ENCODE data around the gene SH3BP2. TPM values are rescaled to one million over a fixed set of nuclear protein-coding genes. Genes with fewer than 3 reads are reported as not detected.

The SH3BP2 gene
- total and polyA plus RNA-seq, 9 donors = 5.3 to 46.9 (median 22.7) TPM

DNA sequence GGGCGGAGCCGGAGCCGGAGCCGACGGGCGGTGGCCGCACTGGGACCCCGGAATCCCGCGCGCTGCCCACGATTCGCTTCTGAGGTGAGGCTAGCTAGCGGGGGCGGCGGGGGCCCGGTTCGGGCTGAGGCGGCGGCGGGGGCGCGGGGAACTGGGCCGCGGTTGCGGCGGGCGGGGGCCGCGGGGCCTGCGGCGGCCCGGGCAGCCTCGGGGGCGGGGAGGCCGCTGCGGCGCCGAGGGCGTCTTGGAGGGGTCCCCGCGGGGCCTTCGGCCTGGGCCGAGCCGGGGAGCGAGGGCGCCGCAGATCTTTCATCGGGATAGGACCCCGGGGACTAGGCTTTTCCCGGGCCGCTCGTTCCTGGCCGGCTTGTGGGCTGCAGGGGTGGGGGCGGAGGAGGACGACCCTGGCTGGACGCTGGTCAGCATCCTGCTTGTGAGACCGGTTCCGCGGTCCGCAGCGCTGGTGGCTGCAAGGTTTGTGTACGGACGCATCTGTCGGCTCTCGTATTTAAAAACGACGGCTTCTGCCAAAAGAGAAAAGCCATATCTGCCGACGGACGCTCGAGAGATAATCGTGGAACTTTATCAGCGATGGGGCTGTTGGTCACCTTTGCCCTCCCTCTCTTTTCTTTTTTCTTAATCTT, 51.2 kb downstream of the SH3BP2 start:
- Histone ChIP-seq H3K36me3 (no peaks in the 10 kb centered on the region), H3K9me3 (no peaks in the 10 kb centered on the region), H3K4me3 (peak overlapping the region; percentile 91), H3K4me1 (ENCODE audit: insufficient read depth) (peaks cover 11% of the 10 kb centered on the region), H3K27ac (peak overlapping the region; percentile 35 to 97), H3K27me3 (no peaks in the 10 kb centered on the region)
- no peak for TF ChIP-seq EP300 (IDR thresholded peaks at IDR 0.05)
- TF ChIP-seq POLR2A (IDR thresholded peaks at IDR 0.05) = no peak
- TF ChIP-seq, protein P1, sequence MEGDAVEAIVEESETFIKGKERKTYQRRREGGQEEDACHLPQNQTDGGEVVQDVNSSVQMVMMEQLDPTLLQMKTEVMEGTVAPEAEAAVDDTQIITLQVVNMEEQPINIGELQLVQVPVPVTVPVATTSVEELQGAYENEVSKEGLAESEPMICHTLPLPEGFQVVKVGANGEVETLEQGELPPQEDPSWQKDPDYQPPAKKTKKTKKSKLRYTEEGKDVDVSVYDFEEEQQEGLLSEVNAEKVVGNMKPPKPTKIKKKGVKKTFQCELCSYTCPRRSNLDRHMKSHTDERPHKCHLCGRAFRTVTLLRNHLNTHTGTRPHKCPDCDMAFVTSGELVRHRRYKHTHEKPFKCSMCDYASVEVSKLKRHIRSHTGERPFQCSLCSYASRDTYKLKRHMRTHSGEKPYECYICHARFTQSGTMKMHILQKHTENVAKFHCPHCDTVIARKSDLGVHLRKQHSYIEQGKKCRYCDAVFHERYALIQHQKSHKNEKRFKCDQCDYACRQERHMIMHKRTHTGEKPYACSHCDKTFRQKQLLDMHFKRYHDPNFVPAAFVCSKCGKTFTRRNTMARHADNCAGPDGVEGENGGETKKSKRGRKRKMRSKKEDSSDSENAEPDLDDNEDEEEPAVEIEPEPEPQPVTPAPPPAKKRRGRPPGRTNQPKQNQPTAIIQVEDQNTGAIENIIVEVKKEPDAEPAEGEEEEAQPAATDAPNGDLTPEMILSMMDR (IDR thresholded peaks at IDR 0.05) = no peak
- peak; percentile 57 to 73 (median 65) for DNase-seq
- intact Hi-C loops (cut with DNase I) = loop anchor here in 1 of 4 donors (5.0 to 10.0 kb wide), 2 partner anchors 91 to 582 kb away; partner anchors contain the start of gene MXD4
- WGBS, 3 donors = 0 to 1% (median 1%) methylated on average over 20 to 74 of the region's 74 CpGs

GRCh38 chr4:2846172-2846571, 53.3 kb downstream of the SH3BP2 start:
- H3K36me3 ChIP-seq = no peaks in the 10 kb centered on the region
- 80 to 87% (median 85%) methylated on average over 2 of the region's 2 CpGs for WGBS, 3 donors
- intact Hi-C loops (cut with DNase I) = loop anchor here in 1 of 4 donors (10.0 kb wide), 1 partner anchor 89 kb away; no protein-coding TSS in a partner anchor
- H3K4me3 ChIP-seq = no peak overlapping the region
- H3K9me3 ChIP-seq = no peaks in the 10 kb centered on the region
- H3K27me3 ChIP-seq = no peaks in the 10 kb centered on the region
- TF ChIP-seq, protein P1 (IDR thresholded peaks at IDR 0.05) = no peak
- TF ChIP-seq POLR2A (IDR thresholded peaks at IDR 0.05) (no peak), EP300 (IDR thresholded peaks at IDR 0.05) (no peak)
- no peak for DNase-seq
- H3K4me1 ChIP-seq (ENCODE audit: insufficient read depth) = peaks cover 17% of the 10 kb centered on the region
- no peak overlapping the region for H3K27ac ChIP-seq

DNA sequence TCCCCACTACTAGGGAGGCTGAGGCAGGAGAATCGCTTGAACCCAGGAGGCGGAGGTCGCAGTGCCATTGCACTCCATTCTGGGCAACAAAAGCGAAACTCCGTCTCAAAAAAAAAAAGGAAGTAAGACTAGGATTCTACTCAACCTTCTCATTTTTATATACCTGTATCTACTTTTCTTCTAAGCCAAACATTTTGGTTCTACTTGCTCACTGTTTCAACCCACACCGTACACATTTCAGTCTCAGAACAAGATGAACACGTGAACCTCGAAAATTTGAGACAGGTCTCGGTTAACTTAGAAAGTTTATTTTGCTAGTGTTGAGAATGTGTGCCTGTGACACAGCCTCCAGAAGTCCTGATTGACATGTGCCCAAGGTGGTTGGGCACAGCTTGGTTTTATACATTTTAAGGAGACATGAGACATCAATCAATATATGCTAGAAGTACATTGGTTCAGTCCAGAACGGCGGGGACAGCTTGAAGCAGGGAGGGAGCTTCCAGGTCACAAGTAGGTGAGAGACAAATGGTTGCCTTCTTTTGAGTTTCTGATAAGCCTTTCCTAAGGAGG, 54.5 kb downstream of the SH3BP2 start:
- H3K4me1 ChIP-seq (ENCODE audit: insufficient read depth) = peaks cover 17% of the 10 kb centered on the region
- DNase-seq = no peak

DNA sequence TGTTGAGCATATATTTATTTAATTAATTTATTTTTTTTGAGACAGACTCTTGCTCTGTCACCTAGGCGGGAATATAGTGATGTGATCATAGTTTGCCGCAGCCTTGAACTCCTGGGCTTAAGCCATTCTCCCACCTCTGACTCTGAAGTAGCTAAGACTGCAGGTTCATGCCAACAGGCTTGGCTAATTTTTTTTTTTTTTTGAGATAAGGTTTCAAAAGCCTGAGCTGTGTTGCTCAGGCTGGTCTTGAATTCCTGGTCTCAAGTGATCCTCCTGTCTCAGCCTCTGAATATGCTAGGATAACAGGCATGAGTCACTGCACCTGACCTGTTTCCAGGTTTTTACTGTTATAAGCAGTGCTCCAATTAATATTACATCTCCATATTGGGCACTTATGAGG, 55.6 kb downstream of the SH3BP2 start:
- DNase-seq = no peak
- Histone ChIP-seq H3K36me3 (no peaks in the 10 kb centered on the region), H3K4me1 (ENCODE audit: insufficient read depth) (peaks cover 23% of the 10 kb centered on the region), H3K27ac (peak overlapping the region in 1 of 2 donors; percentile 32), H3K4me3 (no peak overlapping the region), H3K27me3 (no peaks in the 10 kb centered on the region), H3K9me3 (no peaks in the 10 kb centered on the region)
- TF ChIP-seq, protein P1 (IDR thresholded peaks at IDR 0.05) = no peak
- TF ChIP-seq POLR2A (IDR thresholded peaks at IDR 0.05) (no peak), EP300 (IDR thresholded peaks at IDR 0.05) (no peak)
- intact Hi-C loops (cut with DNase I) = loop anchor here in 1 of 4 donors (10.0 kb wide), 1 partner anchor 86 kb away; no protein-coding TSS in a partner anchor
- WGBS, 3 donors = 54 to 63% (median 63%) methylated on average over 2 of the region's 2 CpGs

More for the DNA sequence above, 54.5 kb downstream of the SH3BP2 start:
- intact Hi-C loops (cut with DNase I) = loop anchor here in 1 of 4 donors (10.0 kb wide), 1 partner anchor 87 kb away; no protein-coding TSS in a partner anchor
- H3K9me3 ChIP-seq = no peaks in the 10 kb centered on the region
- no peaks in the 10 kb centered on the region for H3K27me3 ChIP-seq
- WGBS, 3 donors = 87 to 88% (median 87%) methylated on average over 11 of the region's 11 CpGs
- TF ChIP-seq EP300 (IDR thresholded peaks at IDR 0.05) = no peak
- TF ChIP-seq, protein P1 (IDR thresholded peaks at IDR 0.05) = no peak
- TF ChIP-seq POLR2A (IDR thresholded peaks at IDR 0.05) = no peak
- no peak overlapping the region for H3K27ac ChIP-seq
- H3K4me3 ChIP-seq = no peak overlapping the region
- no peaks in the 10 kb centered on the region for H3K36me3 ChIP-seq
